HEK293 (cell line): ENCODE measurements around the gene BCL6B.
A peak's percentile ranks its signal among the peaks of the same experiment; 100 is the strongest.

ENCODE experiments used
- CTCF ChIA-PET: fragments of 350-600 bp; formaldehyde crosslinking; extraction: SDS; loops from one replicate; lab custom pipeline; 2021; ENCODE audit warnings: antibody characterized with exemption; lab: Yijun Ruan, JAX
- POLR2A ChIA-PET: fragments of 300-600 bp; formaldehyde crosslinking; extraction: SDS; loops from one replicate; lab custom pipeline; 2020; ENCODE audit warnings: antibody characterized with exemption, inconsistent platforms; lab: Yijun Ruan, JAX
- H3K27ac ChIP-seq: fragments of 200-500 bp; sonication (Bioruptor generic); 2 replicates; pipeline ENCODE4 v1.5.1; 2014; ENCODE audit warnings: low read depth, low read length, control low read depth, inconsistent platforms; ENCODE audit errors: extremely low read depth
- H3K36me3 ChIP-seq, 2 experiments: fragments of 200-500 bp in 1 of 2; sonication (Bioruptor generic) in 1 of 2; 1 replicate in 1 of 2; 2 replicates in 1 of 2; pipeline ENCODE4 v1.5.1; 2014 to 2017; ENCODE audit warnings: inconsistent platforms in 2 of 2, low read length in 2 of 2; ENCODE audit not compliant: control insufficient read depth in 2 of 2, insufficient read depth in 1 of 2
- H3K4me1 ChIP-seq: fragments of 200-500 bp; sonication (Bioruptor generic); 2 replicates; pipeline ENCODE4 v1.5.1; 2014; ENCODE audit warnings: mild to moderate bottlenecking, low read length, inconsistent platforms; ENCODE audit not compliant: control insufficient read depth, insufficient read depth
- H3K4me3 ChIP-seq: 2 replicates; pipeline ENCODE4 v1.5.1; 2011; ENCODE audit warnings: low read depth, mild to moderate bottlenecking, control low read depth, low read length, moderate library complexity
- H3K9me3 ChIP-seq: fragments of 200-500 bp; sonication (Bioruptor generic); 2 replicates; pipeline ENCODE4 v1.5.1; 2014; ENCODE audit warnings: low read depth, low read length, inconsistent platforms; ENCODE audit not compliant: control insufficient read depth, insufficient read depth
- AEBP2 ChIP-seq: fragments of 450-650 bp; formaldehyde crosslinking; IDR thresholded peaks from 2 replicates; pipeline ENCODE4 v1.5.1; 2016; ENCODE audit warnings: missing biosample characterization, missing genetic modification characterization, borderline replicate concordance
- HIC1 ChIP-seq: fragments of 450-650 bp; formaldehyde crosslinking; IDR thresholded peaks from 2 replicates; pipeline ENCODE4 v1.5.1; 2016; ENCODE audit warnings: missing biosample characterization, missing genetic modification characterization
- HOXD13 ChIP-seq: sonication (generic); formaldehyde crosslinking; IDR thresholded peaks from 2 replicates; pipeline ENCODE4 v1.8.0; 2022; ENCODE audit warnings: missing genetic modification reagents, borderline replicate concordance
- KLF1 ChIP-seq: fragments of 450-650 bp; formaldehyde crosslinking; IDR thresholded peaks from 2 replicates; pipeline ENCODE4 v1.5.1; 2016; ENCODE audit warnings: missing biosample characterization, missing genetic modification characterization
- KLF17 ChIP-seq: fragments of 450-650 bp; formaldehyde crosslinking; IDR thresholded peaks from 2 replicates; pipeline ENCODE4 v1.5.1; 2016; ENCODE audit warnings: missing biosample characterization, missing genetic modification characterization
- KLF9 ChIP-seq: fragments of 450-650 bp; formaldehyde crosslinking; IDR thresholded peaks from 2 replicates; pipeline ENCODE4 v1.5.1; 2016; ENCODE audit warnings: missing biosample characterization, missing genetic modification characterization, low read depth
- WT1 ChIP-seq: fragments of 450-650 bp; formaldehyde crosslinking; IDR thresholded peaks from 2 replicates; pipeline ENCODE4 v1.5.1; 2016; ENCODE audit warnings: missing biosample characterization, missing genetic modification characterization
- ZBTB10 ChIP-seq: fragments of 450-650 bp; formaldehyde crosslinking; IDR thresholded peaks from 2 replicates; pipeline ENCODE4 v1.5.1; 2016; ENCODE audit warnings: missing biosample characterization, missing genetic modification characterization
- ZFHX2 ChIP-seq: fragments of 450-650 bp; formaldehyde crosslinking; conservative IDR thresholded peaks from 2 replicates; pipeline ENCODE4 v1.5.1; 2016; ENCODE audit warnings: missing biosample characterization, missing genetic modification characterization
- ZNF112 ChIP-seq: fragments of 450-650 bp; formaldehyde crosslinking; IDR thresholded peaks from 2 replicates; pipeline ENCODE4 v1.5.0; 2017; ENCODE audit warnings: missing biosample characterization, missing genetic modification characterization
- ZNF121 ChIP-seq: fragments of 450-650 bp; formaldehyde crosslinking; IDR thresholded peaks from 2 replicates; pipeline ENCODE4 v1.5.1; 2016; ENCODE audit warnings: missing biosample characterization, missing genetic modification characterization
- ZNF157 ChIP-seq: fragments of 450-650 bp; formaldehyde crosslinking; IDR thresholded peaks from 2 replicates; pipeline ENCODE4 v1.5.1; 2016; ENCODE audit warnings: missing biosample characterization, missing genetic modification characterization
- ZNF324 ChIP-seq: fragments of 450-650 bp; formaldehyde crosslinking; IDR thresholded peaks from 2 replicates; pipeline ENCODE4 v1.5.1; 2016; ENCODE audit warnings: missing biosample characterization, missing genetic modification characterization
- ZNF335 ChIP-seq: fragments of 450-650 bp; formaldehyde crosslinking; conservative IDR thresholded peaks from 2 replicates; pipeline ENCODE4 v1.5.1; 2016; ENCODE audit warnings: missing biosample characterization, missing genetic modification characterization
- ZNF341 ChIP-seq: fragments of 450-650 bp; formaldehyde crosslinking; IDR thresholded peaks from 2 replicates; pipeline ENCODE4; 2016; ENCODE audit warnings: low read depth, missing biosample characterization, missing genetic modification characterization
- ZNF521 ChIP-seq: fragments of 450-650 bp; formaldehyde crosslinking; IDR thresholded peaks from 2 replicates; pipeline ENCODE4 v1.5.1; 2017; ENCODE audit warnings: missing biosample characterization, mild to moderate bottlenecking, missing genetic modification characterization
- ZNF76 ChIP-seq: fragments of 450-650 bp; formaldehyde crosslinking; IDR thresholded peaks from 2 replicates; pipeline ENCODE4; 2016; ENCODE audit warnings: low read depth, missing biosample characterization, missing genetic modification characterization, borderline replicate concordance
- ZNF792 ChIP-seq: fragments of 450-650 bp; formaldehyde crosslinking; IDR thresholded peaks from 2 replicates; pipeline ENCODE4 v1.5.1; 2016; ENCODE audit warnings: missing biosample characterization, missing genetic modification characterization

BCL6B gene

GRCh38 chr17:7019839-7020519 is 2.9 kb upstream of the BCL6B start (continued):
- TF ChIP-seq KLF17 (tag by site-specific recombination) (0 out of 2 replicates have a peak, but pooled peaks have one; percentile 22), ZFHX2 (tag by site-specific recombination) (peak; percentile 53; the same call in 1 of the 2 replicates), ZNF335 (tag by site-specific recombination) (peak; percentile 52), ZNF76 (no peak), WT1 (tag by site-specific recombination) (0 out of 2 replicates have a peak, but pooled peaks have one; percentile 22), ZNF324 (0 out of 2 replicates have a peak, but pooled peaks have one; percentile 32), ZNF341 (tag by site-specific recombination) (peak; percentile 55; the same call in 1 of the 2 replicates), ZNF521 (tag by site-specific recombination) (no peak), AEBP2 (tag by site-specific recombination) (no peak), ZNF792 (tag by site-specific recombination) (no peak), ZNF112 (tag by site-specific recombination) (no peak)

GRCh38 chr17:7020894-7021664 is 1.8 kb upstream of the BCL6B start:
- H3K36me3 ChIP-seq: peaks cover 0 to 16% of the 10 kb centered on the region in 2 experiments; a peak in 1 of 3 replicates
- H3K27ac ChIP-seq: no peak overlapping the region
- POLR2A ChIA-PET: interaction anchor here (0.5 to 1.2 kb wide), 2 partner anchors 14 to 28 kb away, joined by 3 read pairs; partner anchors contain the start of gene SLC16A13
- TF ChIP-seq KLF9 (tag by site-specific recombination) (no peak), HIC1 (no peak), ZNF121 (tag by site-specific recombination) (no peak), ZNF157 (tag by site-specific recombination) (peak; percentile 68), KLF1 (tag by site-specific recombination) (no peak), ZBTB10 (tag by site-specific recombination) (peak; percentile 97), HOXD13 (CRISPR knock-in tag) (no peak)
- H3K4me3 ChIP-seq: no peak overlapping the region
- CTCF ChIA-PET: interaction anchor here (0.6 to 3.1 kb wide), 38 partner anchors 9 to 1489 kb away, joined by 3 to 35 read pairs (median 5); partner anchors contain the start of genes CLEC10A, RNASEK and SLC16A13
- no peaks in the 10 kb centered on the region for H3K9me3 ChIP-seq
- peaks cover 3% of the 10 kb centered on the region; the same call in 1 of the 2 replicates for H3K4me1 ChIP-seq
